Prostate gland (tissue), 2 donors: ENCODE data around the gene RAX2.

Experiments used
- CTCF ChIP-seq, 4 experiments: fragments of 200-600 bp in 2 of 4; fragments of 450-650 bp in 2 of 4; sonication (generic) in 2 of 4; IDR thresholded peaks; 1 replicate in 3 of 4; 2 replicates in 1 of 4; pipeline ENCODE4 v1.5.1; 2016 to 2019; ENCODE audit warnings: antibody characterized with exemption in 4 of 4, mild to moderate bottlenecking in 2 of 4, moderate library complexity in 2 of 4
- POLR2A ChIP-seq: fragments of 450-650 bp; IDR thresholded peaks from one replicate; pipeline ENCODE4 v1.6.1; 2016; ENCODE audit warnings: antibody characterized with exemption, mild to moderate bottlenecking
- POLR2AphosphoS5 ChIP-seq: sonication (generic); formaldehyde crosslinking; IDR thresholded peaks from one replicate; pipeline ENCODE4 v1.6.1; 2017; ENCODE audit warnings: antibody characterized with exemption

DNA sequence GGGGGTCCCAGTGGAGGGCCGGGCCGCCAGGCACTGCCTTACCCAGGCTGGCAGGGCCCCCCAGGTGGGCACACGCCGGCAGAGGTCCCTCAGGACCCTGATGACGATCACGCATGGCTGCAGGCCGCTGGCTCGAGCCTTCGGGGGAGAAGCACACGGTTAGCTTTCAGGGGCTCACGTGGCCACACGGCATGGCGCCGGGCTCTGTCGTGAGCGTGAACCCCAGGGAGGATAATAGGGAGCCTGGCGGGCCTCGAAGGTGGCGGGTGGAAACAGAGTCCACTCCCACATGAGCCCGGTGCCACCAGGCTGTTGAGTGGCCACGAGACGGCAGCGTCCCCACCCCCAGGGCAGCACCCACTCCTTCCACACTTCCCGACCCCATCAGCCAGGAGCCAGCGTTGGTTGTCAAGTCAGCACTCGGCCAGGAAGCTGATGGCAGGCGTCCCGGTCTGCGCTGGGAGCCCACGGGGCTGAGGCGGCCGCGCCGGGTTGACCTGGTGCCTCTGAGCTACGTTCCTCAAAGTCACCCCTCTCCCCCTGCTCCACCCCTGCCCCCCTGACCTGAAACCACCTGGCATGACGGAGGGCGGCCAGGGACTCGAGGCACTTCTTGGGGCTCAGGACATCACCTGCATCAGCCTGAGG lies 38.8 kb upstream of the RAX2 start:
- TF ChIP-seq CTCF (IDR thresholded peaks at IDR 0.05), result no peak
- TF ChIP-seq POLR2A, result no peak
- TF ChIP-seq POLR2AphosphoS5, result no peak
